GM19397 (cell line): ENCODE results near the gene ITGBL1.
"Not testable (repeated sequence)": the region's sequence is repeated elsewhere in the genome, so short reads cannot be mapped to it uniquely, and the experiment has no call there.

Source experiments
- ATAC-seq: cut with Tn5 transposase; IDR thresholded peaks from one replicate; pipeline ENCODE4 v1.9.1; 2021; ENCODE audit warnings: mild to moderate bottlenecking, moderate library complexity; ENCODE audit not compliant: unreplicated experiment

The ITGBL1 gene

GRCh38 chr13:101511766-101512165 is 59.3 kb downstream of the ITGBL1 start:
- ATAC-seq: no peak

- no peak for ATAC-seq
Observed at GRCh38 chr13:101512650-101513049, 60.2 kb downstream of the ITGBL1 start.

- no peak for ATAC-seq
Observed at GRCh38 chr13:101514100-101514499, 61.6 kb downstream of the ITGBL1 start.

- ATAC-seq: peak; percentile 60
Observed at GRCh38 chr13:101514695-101515275, 62.3 kb downstream of the ITGBL1 start.

GRCh38 chr13:101515504-101515903 is 63.0 kb downstream of the ITGBL1 start:
- ATAC-seq: no peak

- no peak for ATAC-seq
Observed at GRCh38 chr13:101516262-101516661, 63.8 kb downstream of the ITGBL1 start.

GRCh38 chr13:101520672-101521071 is 68.2 kb downstream of the ITGBL1 start:
- ATAC-seq: peak; percentile 58

GRCh38 chr13:101521371-101521770 is 68.9 kb downstream of the ITGBL1 start:
- no peak for ATAC-seq

GRCh38 chr13:101522607-101523006 is 70.1 kb downstream of the ITGBL1 start:
- no peak for ATAC-seq

- no peak for ATAC-seq
Observed at GRCh38 chr13:101523154-101524131, 71.0 kb downstream of the ITGBL1 start.

GRCh38 chr13:101527130-101527529 is 74.7 kb downstream of the ITGBL1 start:
- ATAC-seq: no peak

- ATAC-seq: no peak
Observed at GRCh38 chr13:101529422-101529821, 76.9 kb downstream of the ITGBL1 start.

GRCh38 chr13:101530293-101530692 is 77.8 kb downstream of the ITGBL1 start:
- no peak for ATAC-seq

GRCh38 chr13:101535192-101535746 is 82.8 kb downstream of the ITGBL1 start:
- ATAC-seq: no peak

GRCh38 chr13:101536079-101536478 is 83.6 kb downstream of the ITGBL1 start:
- no peak for ATAC-seq

GRCh38 chr13:101544544-101544943 is 92.1 kb downstream of the ITGBL1 start:
- ATAC-seq: not testable (repeated sequence)

- ATAC-seq: no peak
Observed at GRCh38 chr13:101544979-101545378, 92.5 kb downstream of the ITGBL1 start.

GRCh38 chr13:101545521-101545920 is 93.0 kb downstream of the ITGBL1 start:
- no peak for ATAC-seq

- no peak for ATAC-seq
Observed at GRCh38 chr13:101552286-101552685, 99.8 kb downstream of the ITGBL1 start.

- ATAC-seq: no peak
Observed at GRCh38 chr13:101552786-101553185, 100.3 kb downstream of the ITGBL1 start.

- ATAC-seq: no peak
Observed at GRCh38 chr13:101554420-101555125, 102.1 kb downstream of the ITGBL1 start.
